ENCODE results near the gene SCOC.

GRCh38 chr4:140426610-140427105, 53.2 kb downstream of the SCOC start:
- TF ChIP-seq CTCF (IDR thresholded peaks at IDR 0.05) (no peak), POLR2A (IDR thresholded peaks at IDR 0.05) (no peak)
